B cell (primary cell): ENCODE measurements around the gene C12orf75.

Experiments used
- CTCF ChIP-seq: fragments of 200-600 bp; IDR thresholded peaks from one replicate; pipeline ENCODE4 v1.8.0; 2022; ENCODE audit warnings: antibody characterized with exemption, mild to moderate bottlenecking
- EZH2 ChIP-seq: IDR thresholded peaks from 2 replicates; pipeline ENCODE4 v1.6.1; 2012; ENCODE audit warnings: borderline replicate concordance, low read depth, mild to moderate bottlenecking, moderate library complexity, low read length; ENCODE audit not compliant: insufficient read depth, poor library complexity, severe bottlenecking

DNA sequence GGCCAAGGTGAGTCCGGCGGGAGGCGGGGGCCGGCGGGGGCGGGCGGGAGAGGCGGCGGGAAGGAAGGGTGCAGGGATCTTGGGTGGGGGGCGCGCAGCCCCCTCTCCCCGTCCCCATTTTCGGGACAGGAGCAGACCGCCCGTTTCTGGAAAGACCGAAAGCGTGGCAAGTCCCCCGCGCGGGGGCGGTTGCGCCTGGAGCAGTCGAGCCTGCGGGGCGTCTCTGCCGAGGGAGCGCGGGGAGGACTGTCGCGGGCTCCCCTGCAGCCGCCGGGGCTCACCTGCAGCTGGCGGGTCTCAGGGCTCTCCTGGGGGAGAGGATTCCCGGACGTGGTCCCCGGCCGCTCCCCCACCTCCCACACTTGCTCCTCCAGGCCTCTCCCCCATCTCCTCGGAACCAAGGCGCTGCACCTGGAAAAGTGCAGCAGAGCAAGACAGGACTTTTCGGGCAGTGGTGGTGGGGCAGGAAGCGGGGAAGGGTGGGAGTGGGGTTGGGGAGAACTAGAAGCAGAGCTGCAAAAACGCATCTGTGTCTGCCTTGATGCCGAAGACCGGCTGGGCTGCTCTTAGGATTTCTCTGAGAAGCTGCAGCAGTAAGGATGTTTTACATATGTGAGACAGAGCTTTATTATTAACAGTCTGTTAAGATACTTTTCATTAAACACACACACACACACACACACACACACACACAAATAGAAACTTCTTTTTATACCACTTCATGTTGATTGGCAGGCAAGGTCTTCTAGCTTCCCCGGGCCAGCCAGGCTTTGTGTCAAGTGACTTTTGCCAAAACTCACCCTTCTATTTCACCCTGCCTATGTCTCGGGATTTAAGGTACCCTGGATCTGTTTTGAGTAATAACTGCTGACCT, 677 bp downstream of the C12orf75 start:
- TF ChIP-seq EZH2, result no peak
- no peak for TF ChIP-seq CTCF
